H1 (cell line): ENCODE data around the gene DEFB112. TPM values are rescaled to one million over a fixed set of nuclear protein-coding genes. Genes with fewer than 3 reads are reported as not detected.

Source experiments
- CTCF ChIA-PET: fragments of 300-600 bp; sonication (Branson Sonifier 250); formaldehyde crosslinking; loops from one replicate; lab custom pipeline; 2021; ENCODE audit not compliant: partially characterized antibody; lab: Charles Lee
- POLR2A ChIA-PET: fragments of 300-600 bp; sonication (Branson Sonifier 250); formaldehyde crosslinking; loops from one replicate; lab custom pipeline; 2021; ENCODE audit warnings: inconsistent platforms; ENCODE audit not compliant: partially characterized antibody; lab: Charles Lee
- DNase-seq, 2 experiments: peaks; one replicate each; pipeline versions ENCODE4 v3.0.0 to v3.0.0-alpha.2; 2010 to 2022; ENCODE audit warnings: low spot score in 2 of 2, low read depth in 1 of 2, mixed read lengths in 1 of 2
- FAIRE-seq: peaks from 2 replicates; lab custom pipeline; 2011; peaks lifted over from hg19 to GRCh38; lab: Jason Lieb, UNC
- H2AFZ ChIP-seq: 2 replicates; pipeline ENCODE4 v1.8.1; 2012; ENCODE audit warnings: low read length, inconsistent platforms
- H2AK5ac ChIP-seq: 2 replicates; pipeline ENCODE4 v1.6.1; 2013; ENCODE audit warnings: low read depth, low read length
- H2BK120ac ChIP-seq: replicated peaks from 2 replicates; pipeline ENCODE3; 2013; ENCODE audit warnings: low read depth, low read length, inconsistent platforms
- H2BK12ac ChIP-seq: 2 replicates; pipeline ENCODE4 v1.6.1; 2013; ENCODE audit warnings: low read depth, low read length
- H2BK15ac ChIP-seq: 2 replicates; pipeline ENCODE4 v1.6.1; 2013; ENCODE audit warnings: low read length
- H2BK20ac ChIP-seq: 2 replicates; pipeline ENCODE4 v1.6.1; 2013; ENCODE audit warnings: low read length
- H2BK5ac ChIP-seq: 2 replicates; pipeline ENCODE4 v1.6.1; 2013; ENCODE audit warnings: low read depth, low read length
- H3K14ac ChIP-seq: 2 replicates; pipeline ENCODE4 v1.6.1; 2013; ENCODE audit warnings: inconsistent platforms; ENCODE audit not compliant: insufficient read length
- H3K18ac ChIP-seq: 2 replicates; pipeline ENCODE4 v1.6.1; 2013; ENCODE audit warnings: low read length; ENCODE audit errors: extremely low read depth
- H3K23ac ChIP-seq: 2 replicates; pipeline ENCODE4 v1.6.1; 2013; ENCODE audit warnings: inconsistent platforms; ENCODE audit not compliant: insufficient read length
- H3K23me2 ChIP-seq: 2 replicates; pipeline ENCODE4 v1.6.1; 2013; ENCODE audit warnings: low read depth, low read length
- H3K27ac ChIP-seq: 2 replicates; pipeline ENCODE4 v1.6.1; 2011; ENCODE audit warnings: low read depth, low read length, inconsistent platforms
- H3K27me3 ChIP-seq, 4 experiments: replicated peaks in 1 of 4; 1 replicate in 1 of 4; 2 replicates in 3 of 4; pipeline versions ENCODE4 v1.6.1 to v1.8.1; 2011 to 2013; ENCODE audit warnings: low read length in 3 of 4, mild to moderate bottlenecking in 3 of 4, inconsistent platforms in 2 of 4, mixed read lengths in 2 of 4, moderate library complexity in 1 of 4; ENCODE audit not compliant: control insufficient read depth in 3 of 4, insufficient read depth in 3 of 4; ENCODE audit errors: extremely low read depth in 1 of 4
- H3K36me3 ChIP-seq, 4 experiments: 2 replicates each; pipeline versions ENCODE4 v1.6.1 to v1.8.1; 2011 to 2013; ENCODE audit warnings: mild to moderate bottlenecking in 4 of 4, low read length in 3 of 4, moderate library complexity in 2 of 4, control low read depth in 1 of 4, inconsistent platforms in 1 of 4; ENCODE audit not compliant: insufficient read depth in 4 of 4, control insufficient read depth in 2 of 4
- H3K4ac ChIP-seq: replicated peaks from 2 replicates; pipeline ENCODE3; 2013; ENCODE audit warnings: low read length, low read depth, mixed read lengths, inconsistent platforms; ENCODE audit not compliant: insufficient read length
- H3K4me1 ChIP-seq, 4 experiments: replicated peaks in 1 of 4; 1 replicate in 1 of 4; 2 replicates in 3 of 4; pipeline versions ENCODE4 v1.6.1 to v1.8.1; 2011 to 2013; ENCODE audit warnings: low read length in 3 of 4, inconsistent platforms in 2 of 4, mixed read lengths in 1 of 4; ENCODE audit not compliant: insufficient read depth in 4 of 4, control insufficient read depth in 3 of 4
- H3K4me2 ChIP-seq, 2 experiments: 2 replicates each; pipeline versions ENCODE4 v1.6.1 to v1.8.1; 2011 to 2013; ENCODE audit warnings: low read depth in 2 of 2, low read length in 2 of 2, control low read depth in 1 of 2, inconsistent platforms in 1 of 2, mild to moderate bottlenecking in 1 of 2; ENCODE audit not compliant: insufficient read depth in 1 of 2
- H3K4me3 ChIP-seq, 4 experiments: fragments of 200-600, 300-600 bp in 1 of 4; sonication (generic), shearing (Covaris generic), sonication (Bioruptor Twin) in 1 of 4; 2 replicates each; pipeline versions ENCODE4 v1.5.1 to v1.8.1; 2011 to 2016; ENCODE audit warnings: low read length in 4 of 4, low read depth in 3 of 4, control low read depth in 2 of 4, inconsistent platforms in 2 of 4, mild to moderate bottlenecking in 2 of 4, mixed read lengths in 1 of 4, moderate library complexity in 1 of 4; ENCODE audit not compliant: insufficient read depth in 2 of 4; ENCODE audit errors: extremely low read depth in 1 of 4
- H3K56ac ChIP-seq: replicated peaks from 2 replicates; pipeline ENCODE3; 2013; ENCODE audit warnings: low read depth, mild to moderate bottlenecking, mixed read lengths, low read length, inconsistent platforms; ENCODE audit not compliant: insufficient read length
- H3K79me1 ChIP-seq: 2 replicates; pipeline ENCODE4 v1.6.1; 2013; ENCODE audit warnings: low read depth, low read length, control low read depth
- H3K79me2 ChIP-seq, 2 experiments: 2 replicates each; pipeline versions ENCODE4 v1.6.1 to v1.8.1; 2012 to 2013; ENCODE audit warnings: low read length in 2 of 2, mild to moderate bottlenecking in 2 of 2, inconsistent platforms in 1 of 2; ENCODE audit not compliant: insufficient read depth in 2 of 2, control insufficient read depth in 1 of 2
- H3K9ac ChIP-seq, 4 experiments: replicated peaks in 1 of 4; 1 replicate in 1 of 4; 2 replicates in 3 of 4; pipeline versions ENCODE4 v1.6.1 to v1.8.1; 2011 to 2013; ENCODE audit warnings: low read depth in 3 of 4, low read length in 3 of 4, control low read depth in 2 of 4, mild to moderate bottlenecking in 2 of 4, moderate library complexity in 2 of 4, inconsistent platforms in 1 of 4; ENCODE audit errors: extremely low read depth in 1 of 4
- H3K9me3 ChIP-seq, 2 experiments: 2 replicates each; pipeline versions ENCODE4 v1.6.1 to v1.8.1; 2012 to 2013; ENCODE audit warnings: mild to moderate bottlenecking in 2 of 2, moderate library complexity in 2 of 2, control low read depth in 1 of 2, inconsistent platforms in 1 of 2, low read depth in 1 of 2, low read length in 1 of 2, mixed read lengths in 1 of 2; ENCODE audit not compliant: insufficient read depth in 2 of 2
- H4K20me1 ChIP-seq, 2 experiments: replicated peaks in 1 of 2; 2 replicates each; pipeline versions ENCODE3 to v1.8.1; 2011 to 2013; ENCODE audit warnings: inconsistent platforms in 2 of 2, low read length in 2 of 2, mild to moderate bottlenecking in 1 of 2; ENCODE audit not compliant: insufficient read depth in 2 of 2, control insufficient read depth in 1 of 2
- H4K5ac ChIP-seq: 2 replicates; pipeline ENCODE4 v1.6.1; 2013; ENCODE audit warnings: low read length, low read depth, mixed read lengths, inconsistent platforms; ENCODE audit not compliant: insufficient read length
- H4K8ac ChIP-seq: 2 replicates; pipeline ENCODE4 v1.8.0; 2013; ENCODE audit warnings: mild to moderate bottlenecking, moderate library complexity, low read length, inconsistent platforms; ENCODE audit not compliant: insufficient read depth; ENCODE audit errors: extremely low read depth
- H4K91ac ChIP-seq: replicated peaks from 2 replicates; pipeline ENCODE3; 2013; ENCODE audit warnings: low read length, mixed read lengths, inconsistent platforms; ENCODE audit not compliant: insufficient read length
- CTBP2 ChIP-seq: IDR thresholded peaks from 2 replicates; pipeline ENCODE4 v1.7.0; 2011; ENCODE audit warnings: borderline replicate concordance, mild to moderate bottlenecking, moderate library complexity, mixed read lengths, low read length; ENCODE audit not compliant: insufficient read depth, insufficient read length
- EZH2 ChIP-seq: fragments of 200-600 bp; sonication (generic); IDR thresholded peaks from 2 replicates; pipeline ENCODE4 v1.7.1; 2012; ENCODE audit warnings: low read depth, mild to moderate bottlenecking, moderate library complexity, low read length, inconsistent platforms; ENCODE audit not compliant: severe bottlenecking
- JUN ChIP-seq: IDR thresholded peaks from 2 replicates; pipeline ENCODE4 v1.6.1; 2011; ENCODE audit warnings: low read depth, mild to moderate bottlenecking, improper control_type of control experiment, low read length
- POLR2AphosphoS5 ChIP-seq: IDR thresholded peaks from 2 replicates; pipeline ENCODE4 v1.6.1; 2011; ENCODE audit warnings: low read depth, low read length
- POU5F1 ChIP-seq: IDR thresholded peaks from 2 replicates; pipeline ENCODE4 v1.6.1; 2011; ENCODE audit warnings: low read depth, mild to moderate bottlenecking, low read length, moderate library complexity
- RBBP5 ChIP-seq: IDR thresholded peaks from 2 replicates; pipeline ENCODE4 v1.7.1; 2012; ENCODE audit warnings: low read depth, mild to moderate bottlenecking, inconsistent platforms, low read length, moderate library complexity, borderline replicate concordance
- SP2 ChIP-seq: IDR thresholded peaks from 2 replicates; pipeline ENCODE4 v1.6.1; 2012; ENCODE audit warnings: mild to moderate bottlenecking, low read length, inconsistent platforms
- SP4 ChIP-seq: IDR thresholded peaks from 2 replicates; pipeline ENCODE4 v1.6.1; 2012; ENCODE audit warnings: low read length, inconsistent platforms
- WGBS, 2 experiments: shearing (Covaris generic) in 1 of 2; methylation state at CpG; one replicate each; pipeline versions ENCODE4 v1.1.6 to v1.1.7; 2013 to 2015; ENCODE audit warnings: low lambda C conversion rate in 2 of 2, mixed read lengths in 2 of 2, inconsistent platforms in 1 of 2, low coverage in 1 of 2, missing lambda C conversion rate in 1 of 2; ENCODE audit not compliant: insufficient replicate concordance in 2 of 2, insufficient coverage in 1 of 2, insufficient read length in 1 of 2; ENCODE audit errors: extremely low coverage in 1 of 2, missing lambda C conversion rate in 1 of 2; 5-methylcytosine and 5-hydroxymethylcytosine counted together
- polyA plus RNA-seq, 7 experiments: library from polyadenylated mRNA; depleted of rRNA in 3 of 7; stranded (reverse) in 5 of 7; unstranded in 2 of 7; fragments of >200 nt in 5 of 7; fragments of 200-250 nt in 2 of 7; gene quantifications; 1 replicate in 5 of 7; 2 replicates in 1 of 7; 4 replicates in 1 of 7; pipeline versions ENCODE4 v1.2.1 to v1.2.3, GENCODE V29; 2011 to 2013; ENCODE audit warnings: missing spikeins in 2 of 7, mixed read lengths in 2 of 7
- total RNA-seq: library from RNA; stranded (reverse); fragmentation: NEBNext Ultra II Directional; extraction: Animal tissue kit (Norgen Biotek cat#: 25700); gene quantifications from 2 replicates; pipeline ENCODE4 v1.2.1, GENCODE V29; 2021
- TF ChIP-seq, protein P1 (sequence below): IDR thresholded peaks from 2 replicates; pipeline ENCODE4 v1.6.1; 2011; ENCODE audit warnings: low read depth, mild to moderate bottlenecking, low read length; ENCODE audit not compliant: insufficient read depth
- TF ChIP-seq, protein P2 (sequence below): IDR thresholded peaks from 2 replicates; pipeline ENCODE4 v1.6.1; 2012; ENCODE audit warnings: low read length, inconsistent platforms

DEFB112 gene
- total and polyA plus RNA-seq, 2 of the 8 experiments (the other 6 are each of a cell fraction or from before 2014, with no cell fraction given) = not detected

DNA sequence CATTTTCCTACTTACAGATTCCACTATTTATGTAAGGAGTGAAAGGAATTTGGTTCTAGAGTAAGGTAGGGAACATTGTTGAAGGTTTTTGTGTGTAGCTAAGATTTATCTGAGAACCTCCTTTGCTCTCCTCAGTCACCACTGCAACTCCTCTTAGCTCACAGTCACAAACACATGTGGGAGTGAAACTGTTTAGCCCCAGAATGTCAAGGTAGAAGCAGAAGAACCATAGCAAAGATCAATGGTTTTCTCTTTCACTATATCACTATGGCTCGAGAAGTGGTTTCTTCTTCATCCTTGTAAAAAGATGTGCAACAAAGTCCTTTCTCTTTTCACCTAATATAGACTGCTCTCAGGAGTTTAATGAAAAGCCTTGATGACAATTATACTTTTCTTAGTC is 6.5 kb upstream of the DEFB112 start:
- Histone ChIP-seq H3K4ac (no peak overlapping the region), H3K4me3 (no peak overlapping the region), H3K23me2 (no peaks in the 10 kb centered on the region), H2AK5ac (no peak overlapping the region), H3K27ac (no peak overlapping the region), H3K79me2 (no peaks in the 10 kb centered on the region), H4K20me1 (no peaks in the 10 kb centered on the region), H3K4me1 (no peaks in the 10 kb centered on the region), H3K27me3 (no peaks in the 10 kb centered on the region), H3K14ac (no peak overlapping the region), H3K4me2 (no peak overlapping the region), H3K56ac (no peak overlapping the region)
- FAIRE-seq (no peak), DNase-seq (no peak)
- CTCF ChIA-PET = no interaction called here
- TF ChIP-seq POLR2AphosphoS5 (no peak), JUN (no peak), POU5F1 (no peak), SP4 (no peak), EZH2 (no peak), SP2 (no peak), RBBP5 (no peak), CTBP2 (no peak)
- TF ChIP-seq, protein P1, sequence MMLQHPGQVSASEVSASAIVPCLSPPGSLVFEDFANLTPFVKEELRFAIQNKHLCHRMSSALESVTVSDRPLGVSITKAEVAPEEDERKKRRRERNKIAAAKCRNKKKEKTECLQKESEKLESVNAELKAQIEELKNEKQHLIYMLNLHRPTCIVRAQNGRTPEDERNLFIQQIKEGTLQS = no peak
- TF ChIP-seq, protein P2, sequence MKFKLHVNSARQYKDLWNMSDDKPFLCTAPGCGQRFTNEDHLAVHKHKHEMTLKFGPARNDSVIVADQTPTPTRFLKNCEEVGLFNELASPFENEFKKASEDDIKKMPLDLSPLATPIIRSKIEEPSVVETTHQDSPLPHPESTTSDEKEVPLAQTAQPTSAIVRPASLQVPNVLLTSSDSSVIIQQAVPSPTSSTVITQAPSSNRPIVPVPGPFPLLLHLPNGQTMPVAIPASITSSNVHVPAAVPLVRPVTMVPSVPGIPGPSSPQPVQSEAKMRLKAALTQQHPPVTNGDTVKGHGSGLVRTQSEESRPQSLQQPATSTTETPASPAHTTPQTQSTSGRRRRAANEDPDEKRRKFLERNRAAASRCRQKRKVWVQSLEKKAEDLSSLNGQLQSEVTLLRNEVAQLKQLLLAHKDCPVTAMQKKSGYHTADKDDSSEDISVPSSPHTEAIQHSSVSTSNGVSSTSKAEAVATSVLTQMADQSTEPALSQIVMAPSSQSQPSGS = no peak
- TF ChIP-seq, all 59 proteins: peak for 0
- no peak overlapping the region for H3K23ac ChIP-seq
- POLR2A ChIA-PET = no interaction called here
- H4K8ac ChIP-seq = no peak overlapping the region
- WGBS, 2 experiments = 85% methylated on average over 1 of the region's 1 CpG; no CpG with 5 or more reads in 1 of the 2 experiments
- H4K5ac ChIP-seq = no peak overlapping the region
- H2BK20ac ChIP-seq = no peak overlapping the region
- H2BK12ac ChIP-seq = no peak overlapping the region
- no peaks in the 10 kb centered on the region for H3K9me3 ChIP-seq
- H4K91ac ChIP-seq = no peak overlapping the region
- no peak overlapping the region for H2BK120ac ChIP-seq
- no peaks in the 10 kb centered on the region for H3K79me1 ChIP-seq
- no peak overlapping the region for H2BK15ac ChIP-seq
- H2AFZ ChIP-seq = no peak overlapping the region
- no peak overlapping the region for H3K18ac ChIP-seq
- no peak overlapping the region for H3K9ac ChIP-seq
- H2BK5ac ChIP-seq = no peak overlapping the region
- H3K36me3 ChIP-seq = no peaks in the 10 kb centered on the region; a peak in 1 of 8 replicates
